Aorta (tissue), 5 donors: Measurements from ENCODE around the gene PIP5K1C. TPM values are rescaled to one million over a fixed set of nuclear protein-coding genes. Genes with fewer than 3 reads are reported as not detected.

ENCODE experiments used
- ATAC-seq: fragments of 200-7000 bp; cut with Tn5 transposase; one replicate; pipeline ENCODE4 v1.9.1; 2022; ENCODE audit warnings: moderate library complexity; ENCODE audit not compliant: low FRiP score
- DNase-seq, 2 donors: peaks; one replicate each; pipeline ENCODE4 v3.0.0-alpha.2; 2020
- H3K27ac ChIP-seq, 2 donors: one replicate each; pipeline ENCODE4 v1.5.1; 2013; ENCODE audit warnings: low read length in 2 of 2, mild to moderate bottlenecking in 2 of 2, moderate library complexity in 2 of 2, control low read depth in 1 of 2, inconsistent platforms in 1 of 2, low read depth in 1 of 2
- H3K27me3 ChIP-seq, 2 donors: one replicate each; pipeline ENCODE4 v1.6.1; 2013; ENCODE audit warnings: control low read depth in 1 of 2, low read length in 1 of 2, mild to moderate bottlenecking in 1 of 2, moderate library complexity in 1 of 2; ENCODE audit not compliant: insufficient read depth in 2 of 2, control insufficient read depth in 1 of 2
- H3K36me3 ChIP-seq, 2 donors: one replicate each; pipeline ENCODE4 v1.6.1; 2013; ENCODE audit warnings: control low read depth in 1 of 2, low read length in 1 of 2, mild to moderate bottlenecking in 1 of 2; ENCODE audit not compliant: insufficient read depth in 2 of 2, control insufficient read depth in 1 of 2
- H3K4me1 ChIP-seq, 2 donors: one replicate each; pipeline ENCODE4 v1.6.1; 2013; ENCODE audit warnings: low read length in 2 of 2, control low read depth in 1 of 2, mild to moderate bottlenecking in 1 of 2, moderate library complexity in 1 of 2; ENCODE audit not compliant: insufficient read depth in 2 of 2, control insufficient read depth in 1 of 2
- H3K4me3 ChIP-seq, 2 donors: one replicate each; pipeline ENCODE4 v1.5.1; 2013; ENCODE audit warnings: low read length in 2 of 2, control low read depth in 1 of 2, mild to moderate bottlenecking in 1 of 2
- H3K9me3 ChIP-seq: one replicate; pipeline ENCODE4 v1.6.1; 2013; ENCODE audit warnings: mild to moderate bottlenecking, low read length; ENCODE audit not compliant: control insufficient read depth
- WGBS, 2 donors: extraction: QIAGEN DNeasy Blood & Tissue Kit; methylation state at CpG; one replicate each; pipeline ENCODE4 v1.1.7; 2013; 5-methylcytosine and 5-hydroxymethylcytosine counted together
- intact Hi-C, 2 donors: fragments of 100-400 bp; cut with DNase I; formaldehyde crosslinking; loops; one replicate each; pipeline versions ENCODE4 v1.14.2 to v1.15.0; 2022
- polyA plus RNA-seq, 2 donors: library from polyadenylated mRNA; stranded (reverse); fragments of 200-250 nt; gene quantifications; one replicate each; pipeline ENCODE4 v1.2.3, GENCODE V29; 2013
- total RNA-seq, 2 donors: library from RNA; stranded (reverse); fragmentation: NEBNext Ultra II Directional; extraction: Animal tissue kit (Norgen Biotek cat#: 25700); gene quantifications; one replicate each; pipeline ENCODE4 v1.2.1, GENCODE V29; 2021
- donor health status: healthy with polysubstance abuse.
- donor health status: Bipolar disorder and iron deficiency.
- donor health status: DM: no; HTN: no; CAD: no.
- donor health status: DM: no; HTN: no; CAD: no.
- donor health status: DM: yes; HTN: yes; CAD: no.

PIP5K1C gene
- total and polyA plus RNA-seq, 4 donors, result 25.2 to 83.3 (median 52.8) TPM

- WGBS, 2 donors, result 80 to 85% methylated on average over 33 to 36 of the region's 36 CpGs
- Histone ChIP-seq H3K36me3 (peaks cover 0 to 2% of the 10 kb centered on the region in 2 donors), H3K27me3 (no peaks in the 10 kb centered on the region), H3K27ac (no peak overlapping the region), H3K4me1 (no peaks in the 10 kb centered on the region), H3K9me3 (no peaks in the 10 kb centered on the region), H3K4me3 (no peak overlapping the region)
- ATAC-seq (no peak), DNase-seq (no peak)
- intact Hi-C loops, result no loop called here
These were observed 57.1 kb downstream of the PIP5K1C start for GRCh38 chr19:3642987-3643673.

- no peak for ATAC-seq
- Histone ChIP-seq H3K4me3 (no peak overlapping the region), H3K36me3 (peaks cover 0 to 2% of the 10 kb centered on the region in 2 donors), H3K27ac (no peak overlapping the region), H3K27me3 (no peaks in the 10 kb centered on the region), H3K4me1 (no peaks in the 10 kb centered on the region), H3K9me3 (no peaks in the 10 kb centered on the region)
- intact Hi-C loops, result no loop called here
- DNase-seq, result no peak
- 88% methylated on average over 17 of the region's 17 CpGs for WGBS, 2 donors
These were observed 58.0 kb downstream of the PIP5K1C start for GRCh38 chr19:3642296-3642695.

GRCh38 chr19:3641515-3642269 lies 58.6 kb downstream of the PIP5K1C start:
- ATAC-seq, result no peak
- Histone ChIP-seq H3K4me3 (no peak overlapping the region), H3K27ac (no peak overlapping the region), H3K36me3 (peaks cover 0 to 2% of the 10 kb centered on the region in 2 donors), H3K4me1 (no peaks in the 10 kb centered on the region), H3K27me3 (no peaks in the 10 kb centered on the region), H3K9me3 (no peaks in the 10 kb centered on the region)
- WGBS, 2 donors, result 92% methylated on average over 28 of the region's 28 CpGs
- intact Hi-C loops, result no loop called here
- no peak for DNase-seq

- Histone ChIP-seq H3K36me3 (peaks cover 0 to 2% of the 10 kb centered on the region in 2 donors), H3K27ac (no peak overlapping the region), H3K9me3 (no peaks in the 10 kb centered on the region), H3K4me1 (no peaks in the 10 kb centered on the region), H3K4me3 (no peak overlapping the region), H3K27me3 (no peaks in the 10 kb centered on the region)
- intact Hi-C loops, result no loop called here
- 96% methylated on average over 13 of the region's 13 CpGs for WGBS, 2 donors
- DNase-seq (no peak), ATAC-seq (no peak)
These were observed 60.8 kb downstream of the PIP5K1C start for GRCh38 chr19:3639479-3639878.

GRCh38 chr19:3638208-3639193 lies 61.8 kb downstream of the PIP5K1C start:
- peaks cover 0 to 2% of the 10 kb centered on the region in 2 donors for H3K36me3 ChIP-seq
- WGBS, 2 donors, result 89% methylated on average over 54 to 55 of the region's 55 CpGs
- DNase-seq, result no peak
- intact Hi-C loops, result no loop called here
- no peaks in the 10 kb centered on the region for H3K4me1 ChIP-seq
- no peak overlapping the region for H3K4me3 ChIP-seq
- no peak overlapping the region for H3K27ac ChIP-seq
- ATAC-seq, result no peak
- no peaks in the 10 kb centered on the region for H3K27me3 ChIP-seq
- no peaks in the 10 kb centered on the region for H3K9me3 ChIP-seq

- DNase-seq (no peak), ATAC-seq (no peak)
- 91 to 95% methylated on average over 20 to 23 of the region's 23 CpGs for WGBS, 2 donors
- Histone ChIP-seq H3K27ac (no peak overlapping the region), H3K36me3 (peaks cover 0 to 2% of the 10 kb centered on the region in 2 donors), H3K9me3 (no peaks in the 10 kb centered on the region), H3K4me3 (no peak overlapping the region), H3K4me1 (no peaks in the 10 kb centered on the region), H3K27me3 (no peaks in the 10 kb centered on the region)
- intact Hi-C loops, result no loop called here
These were observed 62.6 kb downstream of the PIP5K1C start for GRCh38 chr19:3637621-3638020.

GRCh38 chr19:3636962-3637361 lies 63.3 kb downstream of the PIP5K1C start:
- intact Hi-C loops, result no loop called here
- WGBS, 2 donors, result 90 to 94% methylated on average over 20 of the region's 20 CpGs

GRCh38 chr19:3636506-3636905 lies 63.8 kb downstream of the PIP5K1C start:
- 87 to 88% methylated on average over 20 of the region's 20 CpGs for WGBS, 2 donors
- no peak for DNase-seq
- intact Hi-C loops, result no loop called here
- Histone ChIP-seq H3K4me1 (no peaks in the 10 kb centered on the region), H3K27ac (no peak overlapping the region), H3K4me3 (no peak overlapping the region), H3K36me3 (peaks cover 0 to 9% of the 10 kb centered on the region in 2 donors), H3K9me3 (no peaks in the 10 kb centered on the region), H3K27me3 (no peaks in the 10 kb centered on the region)
- ATAC-seq, result no peak

More at GRCh38 chr19:3636962-3637361, 63.3 kb downstream of the PIP5K1C start:
- no peak for ATAC-seq
- H3K4me1 ChIP-seq, result no peaks in the 10 kb centered on the region
- H3K36me3 ChIP-seq, result peaks cover 0 to 7% of the 10 kb centered on the region in 2 donors
- no peaks in the 10 kb centered on the region for H3K27me3 ChIP-seq
- no peak overlapping the region for H3K4me3 ChIP-seq
- DNase-seq, result no peak
- no peak overlapping the region for H3K27ac ChIP-seq
- no peaks in the 10 kb centered on the region for H3K9me3 ChIP-seq
